Kidney epithelial cell (primary cell): ENCODE data around the gene NOM1. TPM values are rescaled to one million over a fixed set of nuclear protein-coding genes. Genes with fewer than 3 reads are reported as not detected.

Experiments
- DNase-seq: peaks from one replicate; pipeline ENCODE4 v3.0.0-alpha.2; 2010; ENCODE audit warnings: low read depth
- H3K27me3 ChIP-seq: 2 replicates; pipeline ENCODE4 v1.6.0; 2011; ENCODE audit warnings: low read length; ENCODE audit not compliant: control insufficient read depth, insufficient read depth
- H3K36me3 ChIP-seq: 2 replicates; pipeline ENCODE4 v1.5.1; 2011; ENCODE audit warnings: low read length; ENCODE audit not compliant: control insufficient read depth, insufficient read depth
- H3K4me3 ChIP-seq: 2 replicates; pipeline ENCODE4 v1.5.1; 2011; ENCODE audit warnings: low read depth, mild to moderate bottlenecking, control low read depth, low read length
- total RNA-seq: library from RNA; depleted of rRNA; stranded (reverse); fragments of >200 nt; gene quantifications from 2 replicates; pipeline ENCODE4 v1.2.3, GENCODE V29; 2015
- TF ChIP-seq, protein P1 (sequence below): IDR thresholded peaks from 2 replicates; pipeline ENCODE4 v1.5.1; 2011; ENCODE audit warnings: mild to moderate bottlenecking, moderate library complexity, low read length, control low read depth, inconsistent platforms; ENCODE audit not compliant: insufficient read depth, poor library complexity, severe bottlenecking

NOM1 gene
- total RNA-seq, 1 donor from 2014 or later, result 15.9 TPM

DNA sequence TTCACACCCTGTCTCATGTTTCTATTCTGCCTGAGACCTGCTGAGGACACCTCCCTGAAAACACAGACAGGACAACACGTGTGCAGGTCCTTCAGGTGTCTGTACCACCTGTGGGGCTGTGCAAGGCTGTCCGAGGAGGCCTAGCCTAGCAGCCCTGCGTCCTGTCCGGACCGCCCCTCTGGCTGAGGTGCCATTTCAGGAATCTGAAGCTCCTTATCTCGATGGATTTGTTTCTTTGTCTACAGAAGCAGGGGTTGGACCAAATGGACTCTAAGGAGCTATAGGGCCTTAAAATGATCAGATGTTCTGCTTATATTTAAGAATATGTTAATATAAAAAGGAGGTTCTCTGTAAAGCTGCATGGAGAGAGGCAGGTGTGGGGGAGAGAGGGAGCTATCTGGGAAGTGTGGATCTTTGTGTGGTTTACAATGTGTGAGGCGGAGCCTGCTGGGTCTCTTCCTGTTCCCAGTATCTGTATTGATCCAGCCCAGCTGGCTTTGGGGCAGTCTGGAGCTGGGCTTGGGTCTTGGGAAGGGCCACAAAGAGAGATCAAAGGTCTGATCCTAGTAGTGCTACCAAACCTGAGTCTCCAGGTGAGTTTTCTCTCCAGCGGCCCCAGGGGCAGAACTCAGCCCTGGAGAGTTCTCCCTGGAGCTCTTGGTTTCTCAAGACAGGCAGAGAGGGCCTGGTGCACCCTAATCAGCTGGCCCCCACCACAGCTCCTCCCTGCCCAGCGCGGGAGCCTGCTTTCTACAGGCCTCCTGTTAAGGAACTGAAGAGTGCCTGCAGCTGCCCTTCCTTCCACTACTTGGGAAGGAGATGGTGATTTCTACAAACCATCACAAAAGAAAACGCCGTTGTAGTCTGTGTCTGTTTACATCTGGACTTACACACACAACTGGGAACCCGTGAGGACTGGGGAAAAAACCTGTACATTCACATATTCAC is 64.4 kb downstream of the NOM1 start:
- no peak for DNase-seq
- peaks cover 94% of the 10 kb centered on the region for H3K27me3 ChIP-seq
- no peak overlapping the region for H3K4me3 ChIP-seq
- TF ChIP-seq, protein P1, sequence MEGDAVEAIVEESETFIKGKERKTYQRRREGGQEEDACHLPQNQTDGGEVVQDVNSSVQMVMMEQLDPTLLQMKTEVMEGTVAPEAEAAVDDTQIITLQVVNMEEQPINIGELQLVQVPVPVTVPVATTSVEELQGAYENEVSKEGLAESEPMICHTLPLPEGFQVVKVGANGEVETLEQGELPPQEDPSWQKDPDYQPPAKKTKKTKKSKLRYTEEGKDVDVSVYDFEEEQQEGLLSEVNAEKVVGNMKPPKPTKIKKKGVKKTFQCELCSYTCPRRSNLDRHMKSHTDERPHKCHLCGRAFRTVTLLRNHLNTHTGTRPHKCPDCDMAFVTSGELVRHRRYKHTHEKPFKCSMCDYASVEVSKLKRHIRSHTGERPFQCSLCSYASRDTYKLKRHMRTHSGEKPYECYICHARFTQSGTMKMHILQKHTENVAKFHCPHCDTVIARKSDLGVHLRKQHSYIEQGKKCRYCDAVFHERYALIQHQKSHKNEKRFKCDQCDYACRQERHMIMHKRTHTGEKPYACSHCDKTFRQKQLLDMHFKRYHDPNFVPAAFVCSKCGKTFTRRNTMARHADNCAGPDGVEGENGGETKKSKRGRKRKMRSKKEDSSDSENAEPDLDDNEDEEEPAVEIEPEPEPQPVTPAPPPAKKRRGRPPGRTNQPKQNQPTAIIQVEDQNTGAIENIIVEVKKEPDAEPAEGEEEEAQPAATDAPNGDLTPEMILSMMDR, result no peak
- H3K36me3 ChIP-seq, result no peaks in the 10 kb centered on the region

DNA sequence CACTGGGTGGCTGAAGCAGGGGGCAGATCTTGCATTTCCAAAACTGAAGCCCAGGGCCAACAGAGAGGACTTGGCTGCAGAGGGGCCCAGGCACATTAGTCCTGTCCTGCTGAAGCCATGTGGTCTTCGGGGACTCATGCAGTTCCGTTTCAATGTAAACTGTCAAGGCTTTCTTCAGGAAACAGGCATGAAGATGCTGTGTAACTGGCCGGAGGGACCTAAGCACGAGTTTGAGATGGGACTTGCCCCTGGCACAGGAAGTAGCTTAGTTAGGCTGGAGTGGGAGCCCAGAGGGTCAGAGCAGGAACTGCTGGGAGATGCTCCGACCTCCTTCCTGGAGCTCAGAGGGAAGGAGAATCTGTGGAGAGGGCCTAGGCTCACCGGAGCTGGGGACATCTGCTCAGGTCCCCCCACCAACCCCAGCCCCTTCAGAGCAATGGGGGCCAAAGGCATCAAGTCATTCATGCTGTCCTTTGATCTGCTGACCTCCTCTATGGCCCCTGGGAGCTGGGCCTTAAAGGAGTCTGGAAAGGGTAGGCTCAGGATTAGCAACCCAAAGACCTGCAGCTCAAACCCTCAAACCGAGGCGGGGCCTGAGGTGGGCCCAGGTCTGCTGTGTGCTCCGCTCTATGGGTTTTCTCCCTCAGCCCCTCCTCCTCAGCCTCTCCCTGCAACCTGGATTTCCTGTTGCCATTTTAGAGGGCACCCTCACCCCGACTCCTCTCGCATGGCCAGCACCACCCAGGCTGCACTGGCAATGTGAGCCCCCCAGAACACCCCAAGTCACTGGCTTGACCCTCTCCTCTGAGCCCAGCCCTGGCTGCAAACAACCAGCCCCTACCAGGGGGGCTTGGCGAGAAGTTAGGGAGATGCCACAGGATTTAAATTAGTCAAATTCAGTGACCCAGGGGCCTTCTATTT is 65.4 kb downstream of the NOM1 start:
- TF ChIP-seq, protein P1, result no peak
- no peak for DNase-seq
- H3K27me3 ChIP-seq, result peaks cover 97% of the 10 kb centered on the region
- no peak overlapping the region for H3K4me3 ChIP-seq
- no peaks in the 10 kb centered on the region for H3K36me3 ChIP-seq

DNA sequence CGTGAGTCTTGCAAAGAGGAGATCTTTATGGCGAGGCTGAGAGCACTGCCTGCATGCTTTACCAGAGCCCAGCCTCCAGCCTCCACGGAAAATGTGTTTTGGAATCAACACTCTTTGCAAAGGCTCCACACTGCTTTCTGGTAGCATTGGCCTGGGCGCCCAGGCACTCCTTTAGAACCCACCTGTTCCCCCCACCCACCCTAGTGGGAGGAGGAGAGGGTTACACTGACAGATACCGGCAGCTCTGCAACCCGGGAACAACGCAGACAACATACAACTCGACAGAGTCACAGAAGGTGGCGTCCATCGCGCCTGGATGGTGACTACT is 66.5 kb downstream of the NOM1 start:
- no peak for DNase-seq
- Histone ChIP-seq H3K36me3 (no peaks in the 10 kb centered on the region), H3K4me3 (no peak overlapping the region), H3K27me3 (peaks cover 99% of the 10 kb centered on the region)
- TF ChIP-seq, protein P1, result no peak

DNA sequence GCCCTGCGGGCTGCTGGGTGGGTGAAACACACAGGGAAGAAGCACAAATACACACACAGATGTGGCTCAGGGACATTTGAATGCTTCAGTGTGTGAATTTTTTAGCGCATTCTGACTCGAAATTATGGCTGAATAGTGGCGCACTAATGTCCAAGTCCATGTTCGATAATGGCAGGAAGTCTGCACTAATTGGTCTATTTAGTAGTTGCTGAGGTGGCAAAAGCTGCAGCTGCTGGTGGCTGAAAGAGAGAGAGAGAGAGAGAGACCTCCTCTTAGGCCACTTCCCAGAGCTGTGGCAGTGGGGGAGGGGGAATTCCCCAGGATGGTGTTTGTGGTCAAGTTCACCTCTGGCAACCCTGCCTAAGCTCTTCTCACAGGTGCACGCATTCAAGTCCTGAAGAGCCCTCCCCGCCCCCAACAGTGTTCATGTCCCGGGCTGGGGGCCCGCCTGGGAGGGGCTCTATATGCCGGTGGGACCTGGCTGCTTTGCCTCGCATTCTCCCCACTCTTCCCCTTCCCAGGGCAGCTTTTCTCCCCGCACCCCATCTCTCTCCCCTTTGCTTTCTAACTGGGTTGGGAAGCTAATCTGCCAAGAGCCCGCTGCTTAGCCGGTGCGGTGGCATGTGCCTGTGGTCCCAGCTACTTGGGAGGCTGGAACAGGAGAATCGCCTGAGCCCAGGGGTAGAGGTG is 67.0 kb downstream of the NOM1 start:
- Histone ChIP-seq H3K4me3 (no peak overlapping the region), H3K36me3 (no peaks in the 10 kb centered on the region), H3K27me3 (peaks cover 99% of the 10 kb centered on the region)
- TF ChIP-seq, protein P1, result no peak
- DNase-seq, result no peak

DNA sequence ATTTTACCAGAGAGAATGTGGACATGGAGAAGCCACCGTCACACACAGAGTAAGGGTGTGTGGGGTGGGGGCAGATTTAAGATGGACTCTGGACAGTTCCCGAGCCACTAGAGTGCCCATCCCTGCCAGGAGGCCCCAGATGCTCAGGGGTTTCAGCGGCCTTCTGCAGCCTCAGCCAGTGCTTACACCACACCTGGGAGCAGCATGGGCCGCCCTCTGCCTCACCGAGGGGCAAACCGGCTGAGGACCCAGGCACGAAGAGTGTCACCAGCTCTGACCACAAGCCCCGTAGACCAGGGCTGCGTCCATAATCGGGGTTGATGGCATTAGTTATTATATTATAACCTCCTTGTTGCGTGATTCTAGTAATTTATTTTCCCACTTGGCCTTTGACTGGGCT is 67.6 kb downstream of the NOM1 start:
- DNase-seq, result no peak
- H3K4me3 ChIP-seq, result no peak overlapping the region
- no peaks in the 10 kb centered on the region for H3K36me3 ChIP-seq
- TF ChIP-seq, protein P1, result no peak
- H3K27me3 ChIP-seq, result peaks cover 99% of the 10 kb centered on the region
